Duodenal mucosa (tissue), 2 donors: ENCODE data around the gene CCT7.

Experiments
- H3K27ac ChIP-seq: one replicate; pipeline ENCODE4 v1.7.0; 2013; ENCODE audit warnings: low read depth, low read length
- H3K27me3 ChIP-seq, 2 donors: one replicate each; pipeline ENCODE4 v1.7.0; 2013; ENCODE audit warnings: low read length in 2 of 2, control low read depth in 1 of 2; ENCODE audit not compliant: insufficient read depth in 2 of 2, control insufficient read depth in 1 of 2
- H3K36me3 ChIP-seq, 2 donors: one replicate each; pipeline ENCODE4 v1.7.0; 2013; ENCODE audit warnings: low read length in 2 of 2, control low read depth in 1 of 2; ENCODE audit not compliant: insufficient read depth in 2 of 2, control insufficient read depth in 1 of 2
- H3K4me1 ChIP-seq, 2 donors: one replicate each; pipeline ENCODE4 v1.7.0; 2013; ENCODE audit warnings: low read length in 2 of 2, control low read depth in 1 of 2; ENCODE audit not compliant: insufficient read depth in 2 of 2, control insufficient read depth in 1 of 2
- H3K4me3 ChIP-seq, 2 donors: one replicate each; pipeline ENCODE4 v1.7.0; 2013; ENCODE audit warnings: low read length in 2 of 2, low read depth in 1 of 2
- H3K9ac ChIP-seq, 2 donors: one replicate each; pipeline ENCODE4 v1.7.0; 2013; ENCODE audit warnings: low read length in 2 of 2, low read depth in 1 of 2
- H3K9me3 ChIP-seq, 2 donors: one replicate each; pipeline ENCODE4 v1.7.0; 2013; ENCODE audit warnings: low read length in 2 of 2, control low read depth in 1 of 2; ENCODE audit not compliant: control insufficient read depth in 1 of 2

The CCT7 gene

GRCh38 chr2:73254343-73255006 lies 20.4 kb downstream of the CCT7 start:
- Histone ChIP-seq H3K27me3 (no peaks in the 10 kb centered on the region), H3K27ac (no peak overlapping the region), H3K4me1 (no peaks in the 10 kb centered on the region), H3K9ac (no peak overlapping the region), H3K36me3 (peaks cover 25 to 52% of the 10 kb centered on the region in 2 donors), H3K9me3 (no peaks in the 10 kb centered on the region), H3K4me3 (no peak overlapping the region)

GRCh38 chr2:73255007-73255644 lies 21.0 kb downstream of the CCT7 start:
- Histone ChIP-seq H3K9ac (no peak overlapping the region), H3K9me3 (no peaks in the 10 kb centered on the region), H3K36me3 (peaks cover 18 to 45% of the 10 kb centered on the region in 2 donors), H3K27ac (no peak overlapping the region), H3K27me3 (no peaks in the 10 kb centered on the region), H3K4me3 (no peak overlapping the region), H3K4me1 (no peaks in the 10 kb centered on the region)

- peaks cover 9 to 36% of the 10 kb centered on the region in 2 donors for H3K36me3 ChIP-seq
- H3K4me1 ChIP-seq, result no peaks in the 10 kb centered on the region
- no peak overlapping the region for H3K4me3 ChIP-seq
- H3K27ac ChIP-seq, result no peak overlapping the region
- H3K9me3 ChIP-seq, result no peaks in the 10 kb centered on the region
- H3K9ac ChIP-seq, result no peak overlapping the region
- no peaks in the 10 kb centered on the region for H3K27me3 ChIP-seq
Observed at GRCh38 chr2:73255907-73256617, 22.0 kb downstream of the CCT7 start.

GRCh38 chr2:73256618-73256922 lies 22.5 kb downstream of the CCT7 start:
- no peaks in the 10 kb centered on the region for H3K27me3 ChIP-seq
- no peak overlapping the region for H3K9ac ChIP-seq
- no peak overlapping the region for H3K4me3 ChIP-seq
- H3K4me1 ChIP-seq, result no peaks in the 10 kb centered on the region
- no peak overlapping the region for H3K27ac ChIP-seq
- no peaks in the 10 kb centered on the region for H3K9me3 ChIP-seq
- H3K36me3 ChIP-seq, result peaks cover 8 to 31% of the 10 kb centered on the region in 2 donors

- no peak overlapping the region for H3K4me3 ChIP-seq
- peaks cover 6 to 26% of the 10 kb centered on the region in 2 donors for H3K36me3 ChIP-seq
- no peak overlapping the region for H3K9ac ChIP-seq
- H3K4me1 ChIP-seq, result no peaks in the 10 kb centered on the region
- H3K27ac ChIP-seq, result no peak overlapping the region
- no peaks in the 10 kb centered on the region for H3K9me3 ChIP-seq
- no peaks in the 10 kb centered on the region for H3K27me3 ChIP-seq
Observed at GRCh38 chr2:73257021-73257420, 22.9 kb downstream of the CCT7 start.

- H3K9me3 ChIP-seq, result no peaks in the 10 kb centered on the region
- H3K4me3 ChIP-seq, result no peak overlapping the region
- no peaks in the 10 kb centered on the region for H3K27me3 ChIP-seq
- H3K4me1 ChIP-seq, result no peaks in the 10 kb centered on the region
- H3K9ac ChIP-seq, result no peak overlapping the region
- H3K27ac ChIP-seq, result no peak overlapping the region
- H3K36me3 ChIP-seq, result peaks cover 3 to 22% of the 10 kb centered on the region in 2 donors
Observed at GRCh38 chr2:73257425-73258125, 23.5 kb downstream of the CCT7 start.

GRCh38 chr2:73258186-73258912 lies 24.2 kb downstream of the CCT7 start:
- H3K27me3 ChIP-seq, result no peaks in the 10 kb centered on the region
- H3K4me3 ChIP-seq, result no peak overlapping the region
- no peaks in the 10 kb centered on the region for H3K4me1 ChIP-seq
- peaks cover 0 to 14% of the 10 kb centered on the region in 2 donors for H3K36me3 ChIP-seq
- no peak overlapping the region for H3K9ac ChIP-seq
- no peaks in the 10 kb centered on the region for H3K9me3 ChIP-seq
- H3K27ac ChIP-seq, result no peak overlapping the region

- Histone ChIP-seq H3K27ac (no peak overlapping the region), H3K4me1 (no peaks in the 10 kb centered on the region), H3K36me3 (peaks cover 0 to 9% of the 10 kb centered on the region in 2 donors), H3K9me3 (no peaks in the 10 kb centered on the region), H3K27me3 (no peaks in the 10 kb centered on the region), H3K4me3 (no peak overlapping the region), H3K9ac (no peak overlapping the region)
Observed at GRCh38 chr2:73258913-73259215, 24.8 kb downstream of the CCT7 start.

- no peak overlapping the region for H3K9ac ChIP-seq
Observed at GRCh38 chr2:73259276-73259675, 25.2 kb downstream of the CCT7 start.

More at GRCh38 chr2:73259276-73259675, 25.2 kb downstream of the CCT7 start:
- H3K9me3 ChIP-seq, result no peaks in the 10 kb centered on the region
- no peaks in the 10 kb centered on the region for H3K4me1 ChIP-seq
- H3K36me3 ChIP-seq, result peaks cover 0 to 5% of the 10 kb centered on the region in 2 donors
- H3K27me3 ChIP-seq, result no peaks in the 10 kb centered on the region
- no peak overlapping the region for H3K4me3 ChIP-seq
- no peak overlapping the region for H3K27ac ChIP-seq
